ENCODE data around the gene SLC6A18. TPM values are rescaled to one million over a fixed set of nuclear protein-coding genes. Genes with fewer than 3 reads are reported as not detected.

SLC6A18 gene
- total RNA-seq, 1 experiment from 2014 or later, result not detected

DNA sequence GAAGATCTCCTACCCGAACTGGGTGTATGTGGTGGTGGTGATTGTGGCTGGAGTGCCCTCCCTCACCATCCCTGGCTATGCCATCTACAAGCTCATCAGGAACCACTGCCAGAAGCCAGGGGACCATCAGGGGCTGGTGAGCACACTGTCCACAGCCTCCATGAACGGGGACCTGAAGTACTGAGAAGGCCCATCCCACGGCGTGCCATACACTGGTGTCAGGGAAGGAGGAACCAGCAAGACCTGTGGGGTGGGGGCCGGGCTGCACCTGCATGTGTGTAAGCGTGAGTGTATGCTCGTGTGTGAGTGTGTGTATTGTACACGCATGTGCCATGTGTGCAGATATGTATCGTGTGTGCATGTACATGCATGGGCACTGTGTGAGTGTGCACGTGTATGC, 3.5 kb upstream of the SLC6A18 start:
- Histone ChIP-seq H3K4me3 (ENCODE audit: low read depth in 2 of 2, low read length in 2 of 2) (no peak overlapping the region), H3K27me3 (ENCODE audit: control insufficient read depth, insufficient read depth, low read length) (no peaks in the 10 kb centered on the region), H3K27ac (ENCODE audit: low read length) (no peak overlapping the region), H3K4me1 (ENCODE audit: control insufficient read depth, insufficient read depth, low read length) (no peaks in the 10 kb centered on the region), H3K9me3 (ENCODE audit: control insufficient read depth, insufficient read depth, low read depth, low read length) (no peaks in the 10 kb centered on the region), H3K36me3 (ENCODE audit: control insufficient read depth, insufficient read depth, low read length) (no peaks in the 10 kb centered on the region)
- BruUV-seq (replicated peaks), result no TSS peak
- ATAC-seq, result no peak
- TF ChIP-seq POLR2AphosphoS5 (IDR thresholded peaks at IDR 0.05; ENCODE audit: low read depth, low read length) (no peak), SIN3A (IDR thresholded peaks at IDR 0.05; ENCODE audit: borderline replicate concordance, insufficient read depth, low read depth, low read length) (no peak), TCF7L2 (IDR thresholded peaks at IDR 0.05; ENCODE audit: low read depth, low read length) (no peak)
- TF ChIP-seq, protein P1, sequence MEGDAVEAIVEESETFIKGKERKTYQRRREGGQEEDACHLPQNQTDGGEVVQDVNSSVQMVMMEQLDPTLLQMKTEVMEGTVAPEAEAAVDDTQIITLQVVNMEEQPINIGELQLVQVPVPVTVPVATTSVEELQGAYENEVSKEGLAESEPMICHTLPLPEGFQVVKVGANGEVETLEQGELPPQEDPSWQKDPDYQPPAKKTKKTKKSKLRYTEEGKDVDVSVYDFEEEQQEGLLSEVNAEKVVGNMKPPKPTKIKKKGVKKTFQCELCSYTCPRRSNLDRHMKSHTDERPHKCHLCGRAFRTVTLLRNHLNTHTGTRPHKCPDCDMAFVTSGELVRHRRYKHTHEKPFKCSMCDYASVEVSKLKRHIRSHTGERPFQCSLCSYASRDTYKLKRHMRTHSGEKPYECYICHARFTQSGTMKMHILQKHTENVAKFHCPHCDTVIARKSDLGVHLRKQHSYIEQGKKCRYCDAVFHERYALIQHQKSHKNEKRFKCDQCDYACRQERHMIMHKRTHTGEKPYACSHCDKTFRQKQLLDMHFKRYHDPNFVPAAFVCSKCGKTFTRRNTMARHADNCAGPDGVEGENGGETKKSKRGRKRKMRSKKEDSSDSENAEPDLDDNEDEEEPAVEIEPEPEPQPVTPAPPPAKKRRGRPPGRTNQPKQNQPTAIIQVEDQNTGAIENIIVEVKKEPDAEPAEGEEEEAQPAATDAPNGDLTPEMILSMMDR (IDR thresholded peaks at IDR 0.05), result no peak
- TF ChIP-seq, protein P2, sequence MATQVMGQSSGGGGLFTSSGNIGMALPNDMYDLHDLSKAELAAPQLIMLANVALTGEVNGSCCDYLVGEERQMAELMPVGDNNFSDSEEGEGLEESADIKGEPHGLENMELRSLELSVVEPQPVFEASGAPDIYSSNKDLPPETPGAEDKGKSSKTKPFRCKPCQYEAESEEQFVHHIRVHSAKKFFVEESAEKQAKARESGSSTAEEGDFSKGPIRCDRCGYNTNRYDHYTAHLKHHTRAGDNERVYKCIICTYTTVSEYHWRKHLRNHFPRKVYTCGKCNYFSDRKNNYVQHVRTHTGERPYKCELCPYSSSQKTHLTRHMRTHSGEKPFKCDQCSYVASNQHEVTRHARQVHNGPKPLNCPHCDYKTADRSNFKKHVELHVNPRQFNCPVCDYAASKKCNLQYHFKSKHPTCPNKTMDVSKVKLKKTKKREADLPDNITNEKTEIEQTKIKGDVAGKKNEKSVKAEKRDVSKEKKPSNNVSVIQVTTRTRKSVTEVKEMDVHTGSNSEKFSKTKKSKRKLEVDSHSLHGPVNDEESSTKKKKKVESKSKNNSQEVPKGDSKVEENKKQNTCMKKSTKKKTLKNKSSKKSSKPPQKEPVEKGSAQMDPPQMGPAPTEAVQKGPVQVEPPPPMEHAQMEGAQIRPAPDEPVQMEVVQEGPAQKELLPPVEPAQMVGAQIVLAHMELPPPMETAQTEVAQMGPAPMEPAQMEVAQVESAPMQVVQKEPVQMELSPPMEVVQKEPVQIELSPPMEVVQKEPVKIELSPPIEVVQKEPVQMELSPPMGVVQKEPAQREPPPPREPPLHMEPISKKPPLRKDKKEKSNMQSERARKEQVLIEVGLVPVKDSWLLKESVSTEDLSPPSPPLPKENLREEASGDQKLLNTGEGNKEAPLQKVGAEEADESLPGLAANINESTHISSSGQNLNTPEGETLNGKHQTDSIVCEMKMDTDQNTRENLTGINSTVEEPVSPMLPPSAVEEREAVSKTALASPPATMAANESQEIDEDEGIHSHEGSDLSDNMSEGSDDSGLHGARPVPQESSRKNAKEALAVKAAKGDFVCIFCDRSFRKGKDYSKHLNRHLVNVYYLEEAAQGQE (IDR thresholded peaks at IDR 0.05; ENCODE audit: insufficient read depth in 1 of 2, low read depth in 2 of 2, low read length in 1 of 2), result no peak
- no peak for DNase-seq (ENCODE audit: low read depth, low spot score)
- CTCF ChIA-PET, result interaction anchor here (0.6 kb wide), 1 partner anchor 838 kb away, joined by 5 read pairs; no protein-coding TSS in a partner anchor
- in situ Hi-C loops (cut with HindIII; ENCODE audit: low pct_unique_long_range_greater_than_20kb, low sequenced_read_pairs) (no loop called here), intact Hi-C loops (cut with micrococcal nuclease; ENCODE audit: unreplicated experiment) (no loop called here)
- POLR2A ChIA-PET, result no interaction called here

DNA sequence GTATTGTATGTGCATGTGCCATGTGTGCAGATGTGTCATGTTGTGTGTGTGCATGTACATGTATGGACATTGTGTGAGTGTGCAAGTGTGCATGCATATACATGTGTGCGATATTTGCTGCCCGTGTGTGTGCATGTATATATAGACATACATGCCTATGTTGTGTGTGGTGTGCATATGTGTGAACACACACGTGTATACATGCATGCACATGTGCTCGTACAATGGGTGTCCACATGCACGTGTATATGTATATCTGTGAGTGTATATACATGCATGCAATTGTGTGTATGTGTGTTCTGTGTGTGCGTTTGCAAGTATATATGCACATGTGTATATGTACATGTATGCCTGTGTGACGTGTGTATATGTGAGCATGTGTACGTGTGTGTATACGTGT, 3.0 kb upstream of the SLC6A18 start:
- no peaks in the 10 kb centered on the region for H3K36me3 ChIP-seq (ENCODE audit: control insufficient read depth, insufficient read depth, low read length)
- no TSS peak for BruUV-seq (replicated peaks)
- in situ Hi-C loops (cut with HindIII; ENCODE audit: low pct_unique_long_range_greater_than_20kb, low sequenced_read_pairs) (no loop called here), intact Hi-C loops (cut with micrococcal nuclease; ENCODE audit: unreplicated experiment) (no loop called here)
- POLR2A ChIA-PET, result no interaction called here
- H3K9me3 ChIP-seq (ENCODE audit: control insufficient read depth, insufficient read depth, low read depth, low read length), result no peaks in the 10 kb centered on the region
- CTCF ChIA-PET, result no interaction called here
- no peaks in the 10 kb centered on the region for H3K4me1 ChIP-seq (ENCODE audit: control insufficient read depth, insufficient read depth, low read length)
- no peaks in the 10 kb centered on the region for H3K27me3 ChIP-seq (ENCODE audit: control insufficient read depth, insufficient read depth, low read length)
- ATAC-seq (no peak), DNase-seq (ENCODE audit: low read depth, low spot score) (no peak)
- TF ChIP-seq, protein P2 (IDR thresholded peaks at IDR 0.05; ENCODE audit: insufficient read depth in 1 of 2, low read depth in 2 of 2, low read length in 1 of 2), result no peak
- TF ChIP-seq POLR2AphosphoS5 (IDR thresholded peaks at IDR 0.05; ENCODE audit: low read depth, low read length) (no peak), SIN3A (IDR thresholded peaks at IDR 0.05; ENCODE audit: borderline replicate concordance, insufficient read depth, low read depth, low read length) (no peak), TCF7L2 (IDR thresholded peaks at IDR 0.05; ENCODE audit: low read depth, low read length) (no peak)
- TF ChIP-seq, protein P1 (IDR thresholded peaks at IDR 0.05), result no peak
- H3K4me3 ChIP-seq (ENCODE audit: low read depth in 2 of 2, low read length in 2 of 2), result no peak overlapping the region
- H3K27ac ChIP-seq (ENCODE audit: low read length), result no peak overlapping the region

Measured in Panc1 (cell line).